H9 (cell line): ENCODE results near the gene CLVS2. TPM values are rescaled to one million over a fixed set of nuclear protein-coding genes. Genes with fewer than 3 reads are reported as not detected.

Experiments
- DNase-seq: peaks from one replicate; pipeline ENCODE4 v3.0.0-alpha.2; 2017
- H2AFZ ChIP-seq: one replicate; pipeline ENCODE4 v1.6.1; 2013; ENCODE audit warnings: mild to moderate bottlenecking, low read length, control low read depth, moderate library complexity
- H2AK5ac ChIP-seq: 2 replicates; pipeline ENCODE4 v1.6.1; 2013; ENCODE audit warnings: low read length, control low read depth, mixed read lengths; ENCODE audit not compliant: insufficient read length
- H2BK120ac ChIP-seq: one replicate; pipeline ENCODE4 v1.6.1; 2013; ENCODE audit warnings: low read depth, mild to moderate bottlenecking, low read length, control low read depth, inconsistent platforms; ENCODE audit not compliant: poor library complexity, severe bottlenecking
- H2BK12ac ChIP-seq: 2 replicates; pipeline ENCODE4 v1.6.1; 2013; ENCODE audit warnings: low read length, control low read depth, mixed read lengths, low read depth; ENCODE audit not compliant: insufficient read length
- H2BK15ac ChIP-seq: 2 replicates; pipeline ENCODE4 v1.6.1; 2013; ENCODE audit warnings: low read depth, low read length, control low read depth
- H2BK20ac ChIP-seq: one replicate; pipeline ENCODE4 v1.6.1; 2013; ENCODE audit warnings: low read depth, mild to moderate bottlenecking, low read length, control low read depth, inconsistent platforms; ENCODE audit not compliant: poor library complexity, severe bottlenecking
- H2BK5ac ChIP-seq: 2 replicates; pipeline ENCODE4 v1.6.1; 2013; ENCODE audit warnings: low read length, control low read depth, mixed read lengths; ENCODE audit not compliant: insufficient read length
- H3K14ac ChIP-seq: 2 replicates; pipeline ENCODE4 v1.6.1; 2013; ENCODE audit warnings: low read length, control low read depth; ENCODE audit not compliant: insufficient read depth
- H3K18ac ChIP-seq: 2 replicates; pipeline ENCODE4 v1.6.1; 2013; ENCODE audit warnings: low read depth, mild to moderate bottlenecking, mixed read lengths, low read length, control low read depth; ENCODE audit not compliant: insufficient read length
- H3K23ac ChIP-seq: 2 replicates; pipeline ENCODE4 v1.6.1; 2013; ENCODE audit warnings: low read length, control low read depth, mixed read lengths, low read depth; ENCODE audit not compliant: insufficient read length
- H3K23me2 ChIP-seq: 2 replicates; pipeline ENCODE4 v1.6.1; 2013; ENCODE audit warnings: low read depth, mild to moderate bottlenecking, mixed read lengths, low read length, control low read depth; ENCODE audit not compliant: insufficient read length, poor library complexity, severe bottlenecking
- H3K27ac ChIP-seq: 2 replicates; pipeline ENCODE4 v1.5.1; 2013; ENCODE audit warnings: low read length, control low read depth, mixed read lengths, low read depth; ENCODE audit not compliant: insufficient read length
- H3K27me3 ChIP-seq: 2 replicates; pipeline ENCODE4 v1.6.1; 2013; ENCODE audit warnings: low read length, control low read depth, inconsistent platforms; ENCODE audit not compliant: insufficient read depth
- H3K4ac ChIP-seq: 2 replicates; pipeline ENCODE4 v1.6.1; 2013; ENCODE audit warnings: low read depth, mild to moderate bottlenecking, control low read depth, inconsistent platforms, low read length, moderate library complexity
- H3K4me1 ChIP-seq: 2 replicates; pipeline ENCODE4 v1.6.1; 2013; ENCODE audit warnings: low read length, control low read depth, inconsistent platforms; ENCODE audit not compliant: insufficient read depth
- H3K4me2 ChIP-seq: 2 replicates; pipeline ENCODE4 v1.6.1; 2013; ENCODE audit warnings: low read length, control low read depth, mixed read lengths; ENCODE audit not compliant: insufficient read length, insufficient read depth
- H3K56ac ChIP-seq: 2 replicates; pipeline ENCODE4 v1.6.1; 2013; ENCODE audit warnings: low read depth, mild to moderate bottlenecking, mixed read lengths, low read length, control low read depth; ENCODE audit not compliant: insufficient read length
- H3K79me1 ChIP-seq: 2 replicates; pipeline ENCODE4 v1.6.1; 2013; ENCODE audit warnings: low read depth, mild to moderate bottlenecking, moderate library complexity, low read length, control low read depth, inconsistent platforms; ENCODE audit not compliant: insufficient read depth, poor library complexity, severe bottlenecking
- H3K79me2 ChIP-seq: 2 replicates; pipeline ENCODE4 v1.6.1; 2013; ENCODE audit warnings: low read length, control low read depth, inconsistent platforms; ENCODE audit not compliant: insufficient read depth
- H3K9ac ChIP-seq: 2 replicates; pipeline ENCODE4 v1.6.1; 2013; ENCODE audit warnings: low read length, control low read depth, mixed read lengths; ENCODE audit not compliant: insufficient read length; ENCODE audit errors: extremely low read depth
- H3K9me3 ChIP-seq: one replicate; pipeline ENCODE4 v1.6.1; 2013; ENCODE audit warnings: low read depth, low read length, inconsistent platforms; ENCODE audit not compliant: control insufficient read depth
- H3T11ph ChIP-seq: one replicate; pipeline ENCODE4 v1.6.1; 2013; ENCODE audit warnings: mild to moderate bottlenecking, low read length, control low read depth, inconsistent platforms
- H4K20me1 ChIP-seq: one replicate; pipeline ENCODE4 v1.6.1; 2013; ENCODE audit not compliant: control insufficient read depth, insufficient read length, insufficient read depth
- H4K5ac ChIP-seq: 2 replicates; pipeline ENCODE4 v1.6.1; 2013; ENCODE audit warnings: low read depth, mild to moderate bottlenecking, mixed read lengths, low read length, control low read depth; ENCODE audit not compliant: insufficient read length
- H4K8ac ChIP-seq: replicated peaks from 2 replicates; pipeline ENCODE4 v1.6.1; 2013; ENCODE audit warnings: low read length, control low read depth, mixed read lengths, low read depth; ENCODE audit not compliant: insufficient read length
- H4K91ac ChIP-seq: 2 replicates; pipeline ENCODE4 v1.6.1; 2013; ENCODE audit warnings: low read depth, mild to moderate bottlenecking, moderate library complexity, mixed read lengths, low read length, control low read depth; ENCODE audit not compliant: insufficient read length
- H3K27ac Mint-ChIP-seq, 3 experiments: 2 replicates in 2 of 3; 3 replicates in 1 of 3; pipeline ENCODE4 v1.8.0; 2020 to 2021; ENCODE audit warnings: mixed read lengths in 3 of 3, mild to moderate bottlenecking in 1 of 3, moderate library complexity in 1 of 3
- H3K27me3 Mint-ChIP-seq: 2 replicates; pipeline ENCODE4 v1.8.0; 2021; ENCODE audit warnings: low read depth, mild to moderate bottlenecking, moderate library complexity, mixed read lengths
- H3K36me3 Mint-ChIP-seq, 3 experiments: 2 replicates in 2 of 3; 3 replicates in 1 of 3; pipeline ENCODE4 v1.8.0; 2020 to 2021; ENCODE audit warnings: low read depth in 3 of 3, mixed read lengths in 3 of 3; ENCODE audit not compliant: insufficient read depth in 1 of 3
- H3K4me1 Mint-ChIP-seq, 2 experiments: 2 replicates each; pipeline ENCODE4 v1.8.0; 2020; ENCODE audit warnings: mixed read lengths in 2 of 2
- H3K4me3 Mint-ChIP-seq, 2 experiments: 2 replicates in 1 of 2; 3 replicates in 1 of 2; pipeline ENCODE4 v1.8.0; 2020 to 2021; ENCODE audit warnings: mild to moderate bottlenecking in 2 of 2, mixed read lengths in 2 of 2, moderate library complexity in 1 of 2
- H3K9me3 Mint-ChIP-seq, 2 experiments: 2 replicates in 1 of 2; 3 replicates in 1 of 2; pipeline ENCODE4 v1.8.0; 2020; ENCODE audit warnings: mild to moderate bottlenecking in 2 of 2, mixed read lengths in 2 of 2, moderate library complexity in 1 of 2
- WGBS: extraction: QIAGEN DNeasy Blood & Tissue Kit; methylation state at CpG from one replicate; pipeline ENCODE4 v1.1.7; 2013; ENCODE audit warnings: missing lambda C conversion rate, low lambda C conversion rate, mixed read lengths; ENCODE audit not compliant: insufficient read length; ENCODE audit errors: extremely low coverage; 5-methylcytosine and 5-hydroxymethylcytosine counted together
- total RNA-seq: library from RNA; stranded (reverse); gene quantifications from 2 replicates; pipeline ENCODE4 v1.2.1, GENCODE V29; 2021
- TF ChIP-seq, protein P1 (sequence below): fragments of 200-600 bp; sonication (generic); conservative IDR thresholded peaks from 3 replicates; pipeline ENCODE4 v1.8.0; 2021; ENCODE audit warnings: antibody characterized with exemption, mild to moderate bottlenecking

The CLVS2 gene
- total RNA-seq, 1 experiment from 2014 or later = 0.26 TPM

DNA sequence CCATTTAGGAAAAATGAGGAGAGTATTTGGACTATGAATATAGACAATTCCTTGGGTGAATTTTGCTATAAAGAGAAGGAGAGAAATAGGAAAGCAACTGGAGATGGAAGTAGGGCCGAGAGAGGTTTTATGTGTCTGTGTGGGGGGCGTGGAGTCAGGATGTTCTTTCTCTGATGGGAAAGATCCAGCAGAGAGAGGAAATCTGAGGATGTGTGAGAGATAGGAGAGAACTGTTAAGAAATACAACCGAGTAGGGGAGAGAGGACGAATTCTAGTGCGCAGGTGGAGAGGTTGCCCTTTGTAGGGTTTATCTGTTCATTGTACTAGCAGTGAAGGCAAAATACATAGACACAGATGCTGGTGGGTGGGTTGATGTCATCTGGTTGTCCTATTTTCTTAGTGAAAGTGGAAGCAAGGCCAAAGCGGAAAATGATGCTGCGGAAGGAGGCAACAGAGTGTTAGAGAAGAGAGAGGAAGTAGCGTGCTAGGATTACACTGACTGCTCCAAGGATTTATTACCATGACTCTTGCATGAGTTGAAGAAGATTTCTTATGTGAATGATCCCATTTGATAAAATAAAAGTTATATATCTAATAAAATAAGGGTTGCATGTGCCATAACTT, 57.7 kb downstream of the CLVS2 start:
- Histone ChIP-seq H2BK12ac (no peak overlapping the region), H2AK5ac (no peak overlapping the region), H3K56ac (no peak overlapping the region), H3K14ac (no peak overlapping the region; the same call in 1 of the 2 replicates), H3K23me2 (no peaks in the 10 kb centered on the region), H2AFZ (no peak overlapping the region), H2BK5ac (no peak overlapping the region), H2BK120ac (no peak overlapping the region), H3K18ac (no peak overlapping the region), H4K5ac (no peak overlapping the region), H3K4ac (no peak overlapping the region), H3K27ac (no peak overlapping the region), H3K23ac (no peak overlapping the region), H2BK20ac (no peak overlapping the region), H3K4me2 (no peak overlapping the region), H4K8ac (no peak overlapping the region), H3K79me1 (no peaks in the 10 kb centered on the region), H4K20me1 (no peaks in the 10 kb centered on the region), H3K27me3 (no peaks in the 10 kb centered on the region), H4K91ac (no peak overlapping the region), H3K9me3 (no peaks in the 10 kb centered on the region), H3K9ac (no peak overlapping the region), H2BK15ac (no peak overlapping the region), H3K79me2 (no peaks in the 10 kb centered on the region), H3T11ph (no peak overlapping the region), H3K4me1 (no peaks in the 10 kb centered on the region)
- Mint-ChIP-seq H3K4me1 (no peaks in the 10 kb centered on the region), H3K36me3 (no peaks in the 10 kb centered on the region), H3K27ac (no peak overlapping the region), H3K9me3 (no peaks in the 10 kb centered on the region), H3K27me3 (no peaks in the 10 kb centered on the region), H3K4me3 (no peak overlapping the region)
- DNase-seq = no peak
- WGBS = no CpG with 5 or more reads among the region's 8 CpGs
- TF ChIP-seq, protein P1, sequence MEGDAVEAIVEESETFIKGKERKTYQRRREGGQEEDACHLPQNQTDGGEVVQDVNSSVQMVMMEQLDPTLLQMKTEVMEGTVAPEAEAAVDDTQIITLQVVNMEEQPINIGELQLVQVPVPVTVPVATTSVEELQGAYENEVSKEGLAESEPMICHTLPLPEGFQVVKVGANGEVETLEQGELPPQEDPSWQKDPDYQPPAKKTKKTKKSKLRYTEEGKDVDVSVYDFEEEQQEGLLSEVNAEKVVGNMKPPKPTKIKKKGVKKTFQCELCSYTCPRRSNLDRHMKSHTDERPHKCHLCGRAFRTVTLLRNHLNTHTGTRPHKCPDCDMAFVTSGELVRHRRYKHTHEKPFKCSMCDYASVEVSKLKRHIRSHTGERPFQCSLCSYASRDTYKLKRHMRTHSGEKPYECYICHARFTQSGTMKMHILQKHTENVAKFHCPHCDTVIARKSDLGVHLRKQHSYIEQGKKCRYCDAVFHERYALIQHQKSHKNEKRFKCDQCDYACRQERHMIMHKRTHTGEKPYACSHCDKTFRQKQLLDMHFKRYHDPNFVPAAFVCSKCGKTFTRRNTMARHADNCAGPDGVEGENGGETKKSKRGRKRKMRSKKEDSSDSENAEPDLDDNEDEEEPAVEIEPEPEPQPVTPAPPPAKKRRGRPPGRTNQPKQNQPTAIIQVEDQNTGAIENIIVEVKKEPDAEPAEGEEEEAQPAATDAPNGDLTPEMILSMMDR = no peak
